GM15510 (cell line): ENCODE data around the gene TGM2.

Experiments used
- POLR2A ChIP-seq: IDR thresholded peaks from 3 replicates; pipeline ENCODE4 v1.6.1; 2011; ENCODE audit warnings: borderline replicate concordance; ENCODE audit not compliant: insufficient read length; ENCODE audit errors: extremely low read depth

Gene TGM2

GRCh38 chr20:38139156-38139912 lies 25.7 kb downstream of the TGM2 start:
- TF ChIP-seq POLR2A = no peak

- no peak for TF ChIP-seq POLR2A
Measured at GRCh38 chr20:38138086-38138778, 26.8 kb downstream of the TGM2 start.

- TF ChIP-seq POLR2A = no peak
Measured at GRCh38 chr20:38137441-38138037, 27.5 kb downstream of the TGM2 start.

GRCh38 chr20:38136421-38137245 lies 28.4 kb downstream of the TGM2 start:
- TF ChIP-seq POLR2A = no peak

- no peak for TF ChIP-seq POLR2A
Measured at GRCh38 chr20:38135651-38136420, 29.2 kb downstream of the TGM2 start.

- no peak for TF ChIP-seq POLR2A
Measured at GRCh38 chr20:38135271-38135650, 29.8 kb downstream of the TGM2 start.

- TF ChIP-seq POLR2A = no peak
Measured at GRCh38 chr20:38134427-38135270, 30.4 kb downstream of the TGM2 start.

- no peak for TF ChIP-seq POLR2A
Measured at GRCh38 chr20:38133680-38134426, 31.2 kb downstream of the TGM2 start.

- no peak for TF ChIP-seq POLR2A
Measured at GRCh38 chr20:38132910-38133501, 32.1 kb downstream of the TGM2 start.

GRCh38 chr20:38132156-38132909 lies 32.7 kb downstream of the TGM2 start:
- no peak for TF ChIP-seq POLR2A

- TF ChIP-seq POLR2A = no peak
Measured at GRCh38 chr20:38131588-38132121, 33.4 kb downstream of the TGM2 start.
